Stomach (tissue), 9 donors: ENCODE results near the gene PTGFR. TPM values are rescaled to one million over a fixed set of nuclear protein-coding genes. Genes with fewer than 3 reads are reported as not detected.

ENCODE experiments used
- DNase-seq, 2 donors: peaks; one replicate each; pipeline versions ENCODE4 v3.0.0 to v3.0.0-alpha.2; 2013 to 2019
- H3K27ac ChIP-seq, 5 donors: fragments of 200-600 bp in 4 of 5; sonication (generic) in 4 of 5; one replicate each; pipeline ENCODE4 v1.5.1; 2013 to 2019; ENCODE audit warnings: mild to moderate bottlenecking in 1 of 5, moderate library complexity in 1 of 5
- H3K27me3 ChIP-seq, 3 donors: fragments of 200-600 bp; sonication (generic); one replicate each; pipeline ENCODE4 v1.5.1; 2017 to 2019; ENCODE audit warnings: mixed run types in 1 of 3
- H3K36me3 ChIP-seq, 4 donors: fragments of 200-600 bp; sonication (generic); 1 replicate in 3 of 4; 2 replicates in 1 of 4; pipeline ENCODE4 v1.5.1; 2016 to 2019
- H3K4me1 ChIP-seq, 4 donors: fragments of 200-600 bp; sonication (generic); one replicate each; pipeline ENCODE4 v1.5.1; 2016 to 2019
- H3K4me3 ChIP-seq, 4 donors: fragments of 200-600 bp; sonication (generic) in 3 of 4; one replicate each; pipeline ENCODE4 v1.5.1; 2016 to 2019; ENCODE audit warnings: mild to moderate bottlenecking in 1 of 4
- H3K9me3 ChIP-seq, 4 donors: fragments of 200-600 bp; sonication (generic); one replicate each; pipeline ENCODE4 v1.5.1; 2016 to 2019
- CTCF ChIP-seq, 7 experiments: fragments of 450-650 bp in 4 of 7; fragments of 200-600 bp in 3 of 7; sonication (generic) in 3 of 7; IDR thresholded peaks; one replicate each; pipeline ENCODE4 v1.5.1; 2016 to 2019; ENCODE audit warnings: antibody characterized with exemption in 7 of 7, control low read depth in 2 of 7, mild to moderate bottlenecking in 1 of 7
- EP300 ChIP-seq: sonication (generic); formaldehyde crosslinking; IDR thresholded peaks from one replicate; pipeline ENCODE4 v1.6.1; 2017; ENCODE audit warnings: antibody characterized with exemption
- POLR2A ChIP-seq, 4 donors: fragments of 450-650 bp; IDR thresholded peaks; one replicate each; pipeline ENCODE4 v1.6.1; 2016; ENCODE audit warnings: antibody characterized with exemption in 4 of 4, control low read depth in 2 of 4, mild to moderate bottlenecking in 1 of 4, moderate library complexity in 1 of 4
- POLR2AphosphoS5 ChIP-seq, 3 donors: sonication (generic); formaldehyde crosslinking; IDR thresholded peaks; one replicate each; pipeline ENCODE4 v1.6.1; 2016; ENCODE audit warnings: antibody characterized with exemption in 3 of 3
- WGBS, 5 donors: extraction: QIAGEN DNeasy Blood & Tissue Kit in 3 of 5; methylation state at CpG; one replicate each; pipeline versions ENCODE4 v1.1.5 to v1.1.7; 2013 to 2018; 5-methylcytosine and 5-hydroxymethylcytosine counted together
- intact Hi-C: fragments of 100-400 bp; cut with DNase I; formaldehyde crosslinking; loops from one replicate; pipeline ENCODE4 v1.15.1; 2023; ENCODE audit warnings: low total_unique reads
- polyA plus RNA-seq, 3 donors: library from polyadenylated mRNA; stranded (reverse); fragments of 200-250 nt; gene quantifications; one replicate each; pipeline ENCODE4 v1.2.3, GENCODE V29; 2013
- total RNA-seq, 5 donors: library from RNA; depleted of rRNA; stranded (reverse); fragments of >200 nt; gene quantifications; one replicate each; pipeline versions ENCODE4 v1.1.0 to v1.2.3, GENCODE V29; 2014 to 2016
- donor health status: healthy with polysubstance abuse.
- donor health status: Bipolar disorder and iron deficiency.
- donor health status: healthy.

Gene PTGFR
- total and polyA plus RNA-seq, 8 donors, result under 0.01 to 3.3 (median 0.98) TPM

- H3K4me1 ChIP-seq, result no peaks in the 10 kb centered on the region
- no peak overlapping the region for H3K4me3 ChIP-seq
- DNase-seq, result peak in 1 of 2 donors; percentile 5
- no peaks in the 10 kb centered on the region for H3K27me3 ChIP-seq
- no peak for TF ChIP-seq EP300
- TF ChIP-seq CTCF (IDR thresholded peaks at IDR 0.05), result no peak
- TF ChIP-seq POLR2A (IDR thresholded peaks at IDR 0.05), result no peak
- no peak for TF ChIP-seq POLR2AphosphoS5 (IDR thresholded peaks at IDR 0.05)
- no peak overlapping the region for H3K27ac ChIP-seq
- intact Hi-C loops, result no loop called here
- WGBS, 5 donors, result 58 to 74% (median 69%) methylated on average over 9 of the region's 9 CpGs
- H3K9me3 ChIP-seq, result no peaks in the 10 kb centered on the region
- no peaks in the 10 kb centered on the region for H3K36me3 ChIP-seq
Measured at GRCh38 chr1:78577257-78578100, 86.7 kb downstream of the PTGFR start.

GRCh38 chr1:78586572-78586971 lies 95.8 kb downstream of the PTGFR start:
- H3K9me3 ChIP-seq, result no peaks in the 10 kb centered on the region
- no peak for DNase-seq
- TF ChIP-seq POLR2A (IDR thresholded peaks at IDR 0.05) (no peak), POLR2AphosphoS5 (IDR thresholded peaks at IDR 0.05) (no peak), CTCF (IDR thresholded peaks at IDR 0.05) (no peak), EP300 (no peak)
- intact Hi-C loops, result no loop called here
- no peaks in the 10 kb centered on the region for H3K36me3 ChIP-seq
- H3K27me3 ChIP-seq, result no peaks in the 10 kb centered on the region
- no peak overlapping the region for H3K27ac ChIP-seq
- H3K4me3 ChIP-seq, result no peak overlapping the region
- no peaks in the 10 kb centered on the region for H3K4me1 ChIP-seq
- WGBS, 5 donors, result 50 to 84% (median 73%) methylated on average over 1 of the region's 1 CpG

GRCh38 chr1:78587211-78587610 lies 96.4 kb downstream of the PTGFR start:
- intact Hi-C loops, result no loop called here
- WGBS, 5 donors, result 60 to 90% (median 88%) methylated on average over 1 of the region's 1 CpG

More at GRCh38 chr1:78587211-78587610, 96.4 kb downstream of the PTGFR start:
- Histone ChIP-seq H3K4me3 (no peak overlapping the region), H3K27me3 (no peaks in the 10 kb centered on the region), H3K9me3 (no peaks in the 10 kb centered on the region), H3K27ac (no peak overlapping the region), H3K36me3 (no peaks in the 10 kb centered on the region), H3K4me1 (no peaks in the 10 kb centered on the region)
- no peak for DNase-seq
- TF ChIP-seq POLR2A (IDR thresholded peaks at IDR 0.05), result no peak
- no peak for TF ChIP-seq EP300
- no peak for TF ChIP-seq POLR2AphosphoS5 (IDR thresholded peaks at IDR 0.05)
- no peak for TF ChIP-seq CTCF (IDR thresholded peaks at IDR 0.05)

Other genes starting within 250 kb of the PTGFR start
- gene IFI44L, start 129.5 kb downstream of the PTGFR start, total RNA-seq, result 10 to 100 TPM in 1 of 5 donors, 1 to 10 TPM in 3, under 1 TPM in 1; 0.29 to 27.4 (median 7.0) TPM
- gene IFI44L, start 129.5 kb downstream of the PTGFR start, polyA plus RNA-seq, result 1 to 10 TPM; 2.9 to 6.9 (median 4.9) TPM
- 10 to 100 TPM in 4 of 5 donors, not detected in 1; 14.3 to 62.2 (median 21.8) TPM for gene IFI44, start 158.9 kb downstream of the PTGFR start, total RNA-seq
- gene IFI44, start 158.9 kb downstream of the PTGFR start, polyA plus RNA-seq, result 10 to 100 TPM; 17.8 to 27.4 (median 23.8) TPM